HG02973 (cell line): Measurements from ENCODE around the gene TRIP6.

ENCODE experiments used
- ATAC-seq: cut with Tn5 transposase; IDR thresholded peaks from one replicate; pipeline ENCODE4 v1.9.1; 2021; ENCODE audit warnings: moderate library complexity; ENCODE audit not compliant: unreplicated experiment

The TRIP6 gene, protein sequence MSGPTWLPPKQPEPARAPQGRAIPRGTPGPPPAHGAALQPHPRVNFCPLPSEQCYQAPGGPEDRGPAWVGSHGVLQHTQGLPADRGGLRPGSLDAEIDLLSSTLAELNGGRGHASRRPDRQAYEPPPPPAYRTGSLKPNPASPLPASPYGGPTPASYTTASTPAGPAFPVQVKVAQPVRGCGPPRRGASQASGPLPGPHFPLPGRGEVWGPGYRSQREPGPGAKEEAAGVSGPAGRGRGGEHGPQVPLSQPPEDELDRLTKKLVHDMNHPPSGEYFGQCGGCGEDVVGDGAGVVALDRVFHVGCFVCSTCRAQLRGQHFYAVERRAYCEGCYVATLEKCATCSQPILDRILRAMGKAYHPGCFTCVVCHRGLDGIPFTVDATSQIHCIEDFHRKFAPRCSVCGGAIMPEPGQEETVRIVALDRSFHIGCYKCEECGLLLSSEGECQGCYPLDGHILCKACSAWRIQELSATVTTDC

DNA sequence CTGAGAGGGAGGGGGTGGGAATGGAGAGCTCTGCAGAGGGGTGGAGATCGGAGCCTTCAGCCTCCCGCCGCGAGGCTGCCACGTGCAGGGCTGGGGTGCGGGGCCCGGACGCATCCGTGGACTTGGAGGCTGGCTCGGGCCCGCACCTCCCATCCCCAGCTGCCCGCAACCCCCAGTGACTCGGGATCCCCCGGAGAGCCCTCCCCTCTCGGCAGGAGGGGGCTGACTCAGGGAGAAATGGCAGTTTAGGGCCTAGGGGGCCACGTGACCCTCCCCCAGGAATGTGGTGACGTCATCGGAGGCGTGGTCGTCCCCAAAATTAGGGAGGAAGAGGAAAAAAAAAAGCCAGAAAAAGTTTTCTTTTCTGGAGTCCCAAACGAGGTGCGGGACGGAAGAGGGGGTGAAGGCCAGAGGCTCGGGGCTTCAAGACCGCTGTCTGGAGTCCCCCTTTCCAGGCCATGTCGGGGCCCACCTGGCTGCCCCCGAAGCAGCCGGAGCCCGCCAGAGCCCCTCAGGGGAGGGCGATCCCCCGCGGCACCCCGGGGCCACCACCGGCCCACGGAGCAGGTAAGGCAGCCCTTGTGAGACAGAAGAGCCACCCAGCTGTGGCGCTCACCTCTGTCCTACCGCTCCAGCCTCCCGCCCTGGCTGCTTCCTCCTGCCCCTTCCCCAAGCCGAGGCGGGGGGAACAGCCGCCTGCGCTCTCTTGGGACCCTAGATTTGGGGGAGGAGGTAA, at the start of gene TRIP6:
TRIP6 (plus strand) TSS at position 348 of the 736 bp plus-strand sequence; CDS start at position 459, 111 bp downstream.
- no peak for ATAC-seq

DNA sequence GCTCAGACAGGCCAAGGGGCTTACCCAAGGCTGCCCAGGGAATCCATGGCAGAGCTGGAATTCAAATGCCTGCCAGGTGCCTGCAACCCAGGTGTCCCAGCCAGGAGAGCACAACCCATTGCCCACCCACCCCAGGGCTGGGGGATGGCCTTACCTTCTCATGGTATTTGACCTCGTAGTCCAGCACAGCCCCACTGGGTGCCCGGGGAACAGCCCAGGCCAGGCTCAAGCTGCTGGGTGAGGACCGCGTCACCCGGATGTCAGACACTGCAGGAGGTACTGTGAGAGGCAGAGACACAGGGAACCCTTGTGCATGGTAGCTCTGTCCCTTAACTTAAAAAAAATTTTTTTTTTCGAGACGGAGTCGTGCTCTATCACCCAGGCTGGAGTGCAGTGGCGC, 48.8 kb upstream of the TRIP6 start:
- ATAC-seq, result no peak

DNA sequence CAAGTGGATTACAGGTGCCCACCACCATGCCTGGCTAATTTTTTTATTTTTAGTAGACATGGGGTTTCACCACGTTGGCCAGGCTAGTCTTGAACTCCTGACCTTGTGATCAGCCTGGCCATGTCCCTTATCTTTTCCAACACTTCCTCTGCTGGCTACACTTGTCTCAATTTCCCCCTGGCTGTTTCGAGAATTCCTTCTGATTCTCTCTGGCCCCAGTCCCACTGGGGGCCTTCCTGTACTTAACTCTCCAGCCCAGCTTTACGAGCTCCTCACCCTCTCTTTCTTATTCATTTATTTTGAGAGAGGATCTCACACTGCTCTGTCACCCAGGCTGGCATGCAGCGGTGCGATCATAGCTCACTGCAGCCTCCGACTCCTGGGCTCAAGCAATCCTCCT, 48.4 kb upstream of the TRIP6 start:
- ATAC-seq, result no peak

DNA sequence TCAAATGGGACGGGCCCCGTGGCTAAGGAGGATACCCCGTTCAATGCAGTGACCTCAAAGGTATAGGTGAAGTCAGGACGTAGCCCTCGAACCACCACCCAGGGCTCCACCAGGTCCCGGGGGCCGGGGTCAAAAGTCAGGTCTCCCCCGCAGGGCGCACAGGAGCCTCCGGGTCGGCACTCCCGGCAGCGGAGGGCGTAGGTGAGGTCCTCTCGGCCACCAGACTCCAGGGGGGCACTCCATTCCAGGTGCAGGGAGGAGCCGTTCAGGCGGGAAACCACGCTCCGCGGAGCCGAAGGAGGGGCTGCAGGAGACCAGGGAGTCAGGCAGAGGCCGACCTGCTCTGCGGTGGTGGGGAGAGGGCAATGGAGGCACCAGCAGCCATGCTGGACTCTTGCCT, 47.6 kb upstream of the TRIP6 start:
- no peak for ATAC-seq

DNA sequence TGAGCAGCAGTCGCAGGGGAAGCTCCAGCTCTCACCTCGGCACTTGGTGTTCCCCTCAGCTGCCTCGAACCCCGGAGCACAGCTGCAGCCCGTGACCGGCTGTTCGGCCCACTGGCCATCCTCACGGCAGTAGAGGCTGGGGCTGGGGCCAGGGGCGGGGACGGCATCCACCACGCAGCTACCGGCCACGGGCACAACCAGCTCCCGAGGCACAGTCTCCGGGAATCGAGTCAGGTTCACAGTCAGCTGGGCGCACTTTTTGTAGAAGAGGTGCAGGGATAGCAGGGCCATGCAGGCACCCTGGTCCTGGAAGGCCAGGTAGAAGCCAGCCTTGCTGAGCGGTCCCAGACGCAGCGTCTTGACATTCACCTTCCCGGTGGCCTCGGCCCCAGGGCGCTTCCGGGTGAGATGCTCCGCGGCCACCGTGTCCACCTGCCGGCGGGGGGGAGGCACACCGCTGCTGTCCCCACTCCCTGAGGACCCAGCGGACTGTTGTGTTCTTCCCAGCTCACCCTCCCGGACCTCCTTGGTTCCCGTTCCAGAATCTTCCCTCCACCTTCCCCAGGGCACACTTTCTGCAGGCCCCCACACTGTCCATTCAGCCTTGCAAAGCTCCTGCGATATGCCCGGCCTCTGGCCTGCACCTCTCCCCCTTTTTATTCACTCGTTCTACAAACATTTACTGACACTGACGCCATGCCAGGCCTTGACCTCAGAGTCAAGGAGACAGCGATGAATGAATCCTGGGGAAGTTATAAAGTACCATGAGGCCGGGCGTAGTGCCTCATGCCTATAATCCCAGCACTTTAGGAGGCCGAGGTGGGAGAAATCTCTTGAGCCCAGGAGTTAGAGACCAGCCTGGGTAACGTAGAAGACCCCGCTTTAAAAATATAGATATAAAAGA, 44.7 kb upstream of the TRIP6 start:
- no peak for ATAC-seq

DNA sequence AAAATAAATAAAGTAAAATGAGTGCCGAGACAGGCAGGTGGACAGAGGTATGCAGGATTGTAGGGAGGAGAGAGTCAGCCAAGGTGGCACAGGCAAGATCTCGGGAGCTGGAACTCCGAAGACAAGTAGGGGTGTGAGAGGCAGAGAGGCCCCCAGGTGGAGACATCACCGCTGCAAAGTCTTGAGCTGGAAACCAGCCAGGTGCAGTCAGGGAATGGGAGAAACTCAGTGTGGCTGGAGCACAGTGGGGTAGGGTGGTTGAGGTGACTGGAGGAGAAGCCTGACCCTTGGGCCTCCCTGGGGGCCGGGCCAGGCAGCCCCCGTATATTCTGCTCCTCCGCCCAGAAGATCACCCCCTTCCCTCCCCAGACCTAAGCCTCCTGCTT, 44.1 kb upstream of the TRIP6 start:
- ATAC-seq, result no peak

DNA sequence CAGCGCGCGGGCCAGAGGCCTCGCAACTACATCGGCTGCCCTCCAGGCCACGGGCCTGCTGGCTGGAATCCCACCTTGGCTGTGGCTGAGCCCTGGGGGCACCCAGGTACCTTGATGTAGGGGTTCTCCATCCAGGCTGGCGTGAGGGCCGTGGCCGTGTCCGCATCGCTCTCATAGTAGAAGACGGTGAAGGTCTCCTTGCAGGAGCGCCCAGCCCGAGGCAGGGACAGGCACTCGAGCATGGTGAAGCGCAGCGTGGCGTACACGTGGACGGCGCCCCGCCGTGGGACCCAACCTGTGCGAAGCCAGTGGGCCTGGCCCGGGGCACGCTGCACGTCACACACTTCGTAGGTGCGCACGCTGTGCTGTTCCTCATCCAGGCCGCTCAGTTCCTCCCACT, 43.7 kb upstream of the TRIP6 start:
- ATAC-seq, result no peak

DNA sequence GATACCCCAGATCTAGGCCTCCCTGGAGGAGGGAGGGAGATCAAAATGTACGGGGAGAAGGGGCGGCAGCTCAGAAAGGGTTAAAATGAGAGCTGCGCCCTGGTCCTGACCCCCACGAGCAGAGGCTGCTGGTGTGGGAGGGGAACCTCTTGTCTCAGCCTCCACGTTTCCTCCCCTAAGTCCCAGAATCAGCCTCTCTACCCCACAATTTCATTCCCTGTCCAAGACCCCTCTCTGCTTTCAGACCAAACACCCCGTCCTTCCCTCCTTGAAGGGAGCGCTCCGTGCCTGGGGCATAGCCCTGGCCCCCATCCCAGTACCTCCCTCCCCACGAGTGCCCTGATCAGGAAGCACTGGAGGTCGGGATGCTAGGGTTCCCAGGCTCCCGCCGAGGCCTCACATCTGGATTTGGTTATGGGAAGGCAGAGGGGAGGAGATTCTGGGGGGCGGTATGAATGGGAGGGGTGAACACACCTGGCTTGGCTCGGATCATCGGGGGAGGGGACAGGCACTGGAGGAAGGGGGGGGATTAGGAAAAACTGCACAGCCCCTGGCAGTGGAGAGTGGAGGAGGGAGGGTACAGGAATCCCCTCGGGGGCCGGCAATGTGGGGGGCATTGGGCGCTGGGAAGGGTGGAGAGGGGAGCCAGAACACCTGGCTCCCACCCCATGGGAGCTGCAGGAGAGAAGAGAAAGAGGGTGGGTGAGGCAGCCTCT, 42.5 kb upstream of the TRIP6 start:
- ATAC-seq, result no peak

DNA sequence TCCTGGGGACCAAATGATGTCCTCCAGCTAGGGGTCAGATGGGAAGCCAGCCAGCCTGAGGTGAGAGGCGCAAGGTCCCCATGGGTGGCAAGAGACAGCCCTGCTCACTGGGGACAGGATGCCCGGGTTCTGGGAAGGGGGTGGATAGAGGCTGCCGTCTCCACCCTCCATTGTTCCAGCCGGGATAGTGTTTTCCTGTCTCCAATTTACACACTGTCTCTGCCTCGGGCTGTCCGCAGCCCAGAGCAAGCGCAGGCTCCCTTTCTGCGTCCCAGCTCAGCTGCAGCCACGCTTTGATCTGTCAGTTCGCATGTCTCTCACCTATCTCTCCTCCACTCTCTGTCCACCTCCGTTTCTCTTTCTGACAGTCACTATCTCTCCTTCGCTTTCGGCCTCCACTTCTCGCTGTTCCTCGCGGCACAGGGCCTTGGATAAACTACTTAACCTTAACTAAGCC, 41.9 kb upstream of the TRIP6 start:
- no peak for ATAC-seq

DNA sequence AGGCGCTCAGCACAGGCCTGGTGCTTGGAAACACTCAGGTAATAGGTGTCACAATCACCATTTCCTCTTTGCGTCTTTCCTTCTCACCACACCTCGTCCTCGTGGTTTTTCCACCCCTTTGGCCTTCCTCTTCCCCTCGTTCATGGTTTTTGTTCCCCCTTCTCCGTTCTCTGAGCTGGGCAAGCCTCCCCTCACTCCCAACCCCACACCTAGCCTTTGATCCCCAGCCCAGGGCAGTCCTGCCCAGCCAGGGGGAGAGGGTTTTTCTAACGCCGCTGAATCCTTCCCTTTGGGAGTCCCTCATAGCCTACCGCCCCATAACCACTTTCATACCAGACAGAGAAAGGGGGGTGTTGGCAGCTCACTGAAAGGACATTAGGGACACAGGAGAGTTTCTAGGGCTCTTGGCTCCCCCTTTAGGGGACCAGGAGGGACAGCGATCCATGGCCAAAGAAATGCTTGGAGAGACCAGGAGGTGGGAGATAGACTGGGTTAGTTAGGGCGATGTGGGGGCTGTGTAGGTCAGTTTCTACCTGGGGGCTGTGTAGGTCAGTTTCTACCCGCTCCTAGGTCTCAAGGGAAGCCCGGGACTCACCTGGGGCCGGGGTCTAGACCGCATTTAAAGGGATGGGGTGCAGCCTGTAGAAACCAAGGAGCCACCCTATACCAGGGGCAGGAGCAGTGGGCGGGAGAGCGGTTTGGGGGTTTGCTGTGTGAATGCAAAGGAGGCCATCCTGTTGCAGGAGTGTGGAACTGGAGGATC, 41.3 kb upstream of the TRIP6 start:
- no peak for ATAC-seq

DNA sequence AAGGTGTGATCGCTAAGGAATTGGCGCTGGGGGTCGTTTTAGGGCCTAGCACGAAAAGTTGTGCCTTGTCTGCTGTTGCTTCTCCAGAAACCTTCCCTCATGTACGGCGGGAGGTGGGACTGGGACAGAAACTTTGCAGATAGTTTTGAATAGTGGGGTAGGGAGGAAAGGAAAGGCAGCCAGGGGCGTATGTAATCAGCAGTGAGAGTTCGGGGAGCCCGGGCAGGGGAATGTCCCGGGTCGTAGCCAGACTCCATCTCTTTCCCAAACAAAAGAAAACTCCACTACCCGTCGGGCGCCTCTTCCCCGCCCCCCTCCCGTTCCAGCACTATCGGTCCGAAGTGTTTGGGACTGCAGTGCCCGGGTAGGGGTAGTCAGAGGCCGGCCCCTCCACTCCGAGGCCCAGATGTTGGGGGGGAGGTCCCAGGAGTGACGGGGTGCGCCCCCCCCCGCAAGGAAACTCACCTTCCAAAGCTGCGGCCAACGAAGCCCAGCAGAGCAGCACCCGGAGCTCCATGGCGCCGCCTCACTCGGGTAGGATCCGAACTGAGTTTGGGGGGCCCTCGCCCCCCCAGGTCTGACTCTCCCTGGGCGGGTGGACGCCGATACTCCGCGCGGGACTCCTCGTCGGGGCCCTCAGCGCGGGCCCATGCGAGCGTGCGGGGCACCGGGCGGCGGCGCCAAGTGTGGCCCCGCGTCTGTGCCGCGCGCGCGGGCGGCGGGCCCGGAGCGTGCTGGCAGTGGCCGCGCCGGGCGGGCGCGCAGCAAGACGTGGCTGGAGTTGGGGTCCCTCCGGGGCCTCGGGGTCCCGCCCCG, 40.5 kb upstream of the TRIP6 start:
- ATAC-seq, result no peak

DNA sequence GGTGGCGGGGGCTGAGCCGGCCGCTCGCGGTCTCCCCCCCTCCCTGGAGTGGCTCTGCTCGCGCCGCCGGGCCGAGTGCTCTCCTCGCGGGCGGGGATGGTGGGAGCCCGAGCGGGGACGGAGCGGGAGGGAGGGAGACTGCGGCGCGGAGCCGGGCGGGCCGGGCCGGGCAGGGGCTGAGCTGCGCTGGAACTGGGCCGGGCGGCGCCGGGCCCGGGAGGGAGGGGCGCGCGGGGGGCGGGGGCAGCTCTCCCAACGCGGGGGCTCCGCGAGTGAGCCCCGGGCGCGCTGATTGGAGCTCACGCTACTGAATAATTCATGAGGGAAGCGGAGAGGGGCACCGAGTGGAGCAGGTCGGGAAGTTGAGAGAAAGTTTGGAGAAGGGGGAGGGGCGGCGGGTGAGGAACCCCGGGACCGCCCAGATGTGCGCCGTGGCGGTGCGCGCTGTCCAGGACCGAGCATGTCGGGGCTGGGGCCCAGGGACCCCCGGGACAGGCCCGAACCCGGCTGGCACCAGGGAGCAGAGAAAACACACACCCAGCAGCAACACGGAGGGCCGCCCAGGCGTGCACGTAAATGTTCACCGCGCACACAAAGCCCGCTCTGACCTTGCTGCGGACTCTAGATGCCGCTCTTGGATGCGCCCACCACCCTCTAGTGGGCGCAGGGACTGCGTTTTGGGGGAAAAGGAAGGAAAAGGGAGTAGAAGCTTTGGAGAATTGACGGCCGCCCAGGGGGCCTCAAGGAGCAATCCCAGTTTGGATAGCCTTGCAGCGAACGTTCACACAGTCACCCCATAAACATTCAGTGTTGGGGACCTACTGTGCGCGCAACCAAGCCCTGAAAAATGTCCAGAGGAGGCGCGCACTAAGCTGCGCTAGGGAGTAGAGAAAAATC, 39.6 kb upstream of the TRIP6 start, which contains the start of gene EPHB4:
EPHB4 (minus strand) TSS at position 194 of the 897 bp plus-strand sequence. CDS start 493 bp downstream, outside the sequence.
- no peak for ATAC-seq

DNA sequence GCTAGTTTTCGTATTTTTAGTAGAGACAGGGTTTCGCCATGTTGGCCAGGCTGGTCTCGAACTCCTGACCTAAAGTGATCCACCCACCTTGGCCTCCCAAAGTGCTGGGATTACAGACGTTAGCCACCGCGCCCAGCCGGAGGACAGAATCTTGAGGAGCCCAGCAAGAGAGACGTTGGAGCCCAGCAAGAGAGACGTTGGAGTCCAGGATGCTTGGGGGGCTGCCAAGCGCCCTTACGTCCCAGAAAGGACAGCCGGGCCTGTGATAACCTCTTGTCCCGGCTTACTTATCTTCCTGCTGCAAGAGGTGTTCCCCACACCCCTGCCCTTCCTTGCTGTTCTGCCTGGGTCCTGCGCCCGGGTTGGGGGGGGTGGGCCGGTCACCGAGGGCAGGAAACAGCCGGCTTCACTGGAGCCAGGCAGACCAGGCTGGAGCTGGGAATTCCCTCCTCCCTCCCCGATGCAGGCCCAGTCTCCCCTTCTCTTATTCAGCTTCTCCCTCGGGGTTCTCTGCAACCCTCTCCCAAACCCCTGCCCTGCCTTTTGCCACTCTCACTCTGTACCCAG, 38.0 kb upstream of the TRIP6 start:
- ATAC-seq, result no peak

DNA sequence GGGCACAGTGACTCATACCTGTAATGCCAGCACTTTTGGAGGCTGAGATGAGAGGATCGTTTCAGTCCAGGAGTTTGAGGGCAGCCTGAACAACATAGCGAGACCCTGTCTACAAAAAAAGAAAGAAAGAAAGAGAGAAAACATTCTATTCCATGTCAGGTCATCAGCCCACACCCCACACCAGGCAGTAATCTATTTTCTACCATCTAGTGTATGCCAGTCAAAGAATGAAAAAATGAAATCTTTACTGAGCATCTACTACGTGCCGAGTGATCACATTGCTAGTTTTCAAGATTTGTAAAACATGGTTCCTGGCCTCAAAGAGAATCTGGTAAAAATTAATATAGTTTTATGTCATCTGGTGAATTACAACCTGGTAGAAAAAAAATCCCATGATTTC, 36.8 kb upstream of the TRIP6 start:
- no peak for ATAC-seq

DNA sequence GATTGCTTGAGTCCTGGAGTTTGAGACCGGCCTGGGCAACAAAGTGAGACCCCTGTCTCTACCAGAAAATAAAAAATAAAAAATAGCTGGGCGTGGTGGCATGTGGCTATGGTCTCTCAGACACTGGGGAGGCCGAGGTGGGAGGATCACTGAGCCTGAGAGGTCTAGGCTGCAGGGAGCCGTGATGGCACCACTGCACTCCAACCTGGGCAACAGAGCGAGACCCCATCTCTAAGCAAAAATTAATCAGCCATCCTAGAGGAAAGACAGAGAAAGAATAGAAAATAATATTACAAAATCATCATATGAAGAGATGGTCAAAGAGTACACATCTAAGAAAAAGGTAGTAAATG, 34.9 kb upstream of the TRIP6 start:
- no peak for ATAC-seq

DNA sequence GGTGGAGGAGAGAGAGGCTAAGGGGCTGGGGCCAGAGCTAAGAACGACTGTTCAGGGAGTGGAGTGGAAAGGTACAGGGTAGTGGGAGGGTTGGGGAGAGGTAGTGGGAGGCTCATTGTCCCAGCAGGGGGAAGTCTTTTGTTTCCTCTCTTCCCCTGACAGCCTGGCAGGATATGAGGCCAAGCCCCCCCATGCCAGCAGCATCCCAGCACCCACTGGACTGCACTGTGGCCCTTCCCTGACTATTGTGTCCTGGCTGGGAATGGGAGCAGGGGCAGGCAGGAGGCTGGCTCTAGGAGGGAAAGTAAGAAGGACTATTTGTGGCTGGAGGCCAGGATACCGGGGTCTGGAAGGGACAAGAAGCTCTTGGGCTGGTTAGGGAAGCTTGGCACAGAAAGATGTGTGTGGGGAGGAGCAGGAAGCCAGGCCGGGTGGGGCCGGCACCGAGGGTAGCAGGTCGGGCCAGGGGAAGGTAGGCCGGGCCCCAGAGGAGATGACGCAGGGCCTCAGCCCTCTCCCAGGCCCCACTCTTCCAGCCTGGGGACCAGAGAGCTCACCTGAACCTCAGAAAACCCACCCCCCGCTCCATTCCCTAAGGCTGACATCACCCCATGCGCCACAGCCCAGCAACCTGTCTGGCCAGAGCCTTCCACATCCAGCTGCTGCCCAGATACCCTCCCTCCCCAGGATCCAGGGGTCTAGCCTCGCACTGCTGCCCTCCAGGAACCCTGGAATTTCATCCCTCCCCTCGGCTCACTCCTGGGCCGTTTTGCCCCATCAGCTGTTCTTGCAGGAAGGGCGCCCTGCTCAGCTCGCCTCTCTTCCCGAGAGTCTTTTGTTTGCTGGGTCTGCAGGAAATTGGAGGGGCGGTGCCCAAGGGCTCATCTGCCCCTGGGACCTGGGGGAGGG, 31.0 kb upstream of the TRIP6 start:
- ATAC-seq, result no peak

DNA sequence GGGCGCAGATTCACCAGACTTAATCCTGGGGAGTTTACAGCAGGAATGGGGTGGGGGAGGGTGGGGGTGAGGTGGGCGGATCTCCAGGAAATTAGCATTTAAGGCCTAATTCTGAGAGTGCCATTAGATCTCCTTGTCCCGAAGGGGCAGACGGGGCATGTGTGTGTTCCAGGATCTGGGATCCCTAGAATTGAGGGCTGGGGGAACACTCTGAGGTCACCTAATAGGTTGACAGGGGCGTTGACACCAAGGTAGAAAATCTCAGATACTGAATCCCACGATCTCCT, 30.4 kb upstream of the TRIP6 start:
- no peak for ATAC-seq
